ENCODE measurements around the gene CTDSPL. TPM values are rescaled to one million over a fixed set of nuclear protein-coding genes. Genes with fewer than 3 reads are reported as not detected.
"Not testable (repeated sequence)": the region's sequence is repeated elsewhere in the genome, so short reads cannot be mapped to it uniquely, and the experiment has no call there.

The CTDSPL gene
- total RNA-seq, 4 donors from 2014 or later = 39.8 to 105 (median 56.2) TPM

- Histone ChIP-seq H3K36me3 (no peaks in the 10 kb centered on the region), H3K27me3 (peaks cover 8% of the 10 kb centered on the region), H3K4me3 (peak within 1 kb of the TSS; percentile 39 to 65 (median 56)), H3K27ac (peak within 1 kb of the TSS; percentile 70 to 86 (median 76)), H3K9me3 (no peaks in the 10 kb centered on the region), H3K4me1 (peaks cover 13 to 42% (median 33%) of the 10 kb centered on the region in 4 donors)
- intact Hi-C loops (cut with DNase I; ENCODE audit: low total_unique reads) (no loop called here), in situ Hi-C loops (cut with MboI; ENCODE audit: low pct_ligation_motif_present in 1 of 4, low pct_unique_long_range_greater_than_20kb in 1 of 4, low sequenced_read_pairs in 3 of 4) (no loop called here)
- TF ChIP-seq POLR2A (IDR thresholded peaks at IDR 0.05) = peak; percentile 40
- TF ChIP-seq CTCF (IDR thresholded peaks at IDR 0.05) = no peak
- no peak for TF ChIP-seq EP300 (IDR thresholded peaks at IDR 0.05; ENCODE audit: low read depth)
- TF ChIP-seq POLR2AphosphoS5 (IDR thresholded peaks at IDR 0.05) = peak in 2 of 3 donors; percentile 50 to 67
- WGBS, 2 donors (ENCODE audit: low coverage in 1 of 2) = 7% methylated on average over 49 of the region's 75 CpGs; no CpG with 5 or more reads in 1 of the 2 donors
- peak; percentile 79 for DNase-seq
Observed at GRCh38 chr3:38029400-38030125, 167.9 kb downstream of the CTDSPL start, which contains the start of gene PLCD1. PLCD1 (minus strand) TSS chr3:38029642; CDS start chr3:38029539, 103 bp downstream.

GRCh38 chr3:38030126-38031021 is 168.7 kb downstream of the CTDSPL start:
- intact Hi-C loops (cut with DNase I; ENCODE audit: low total_unique reads) = no loop called here
- no peaks in the 10 kb centered on the region for H3K9me3 ChIP-seq

GRCh38 chr3:38031022-38031994 is 169.6 kb downstream of the CTDSPL start:
- H3K4me3 ChIP-seq = no peak overlapping the region
- intact Hi-C loops (cut with DNase I; ENCODE audit: low total_unique reads) = no loop called here
- peak overlapping the region; percentile 35 to 86 (median 72) for H3K27ac ChIP-seq
- H3K9me3 ChIP-seq = no peaks in the 10 kb centered on the region
- no peaks in the 10 kb centered on the region for H3K36me3 ChIP-seq
- peaks cover 13 to 31% (median 26%) of the 10 kb centered on the region in 4 donors for H3K4me1 ChIP-seq
- peak; percentile 81 for DNase-seq
- peak in 1 of 3 donors; percentile 34 for TF ChIP-seq POLR2AphosphoS5 (IDR thresholded peaks at IDR 0.05)
- no peak for TF ChIP-seq POLR2A (IDR thresholded peaks at IDR 0.05)
- no peak for TF ChIP-seq EP300 (IDR thresholded peaks at IDR 0.05; ENCODE audit: low read depth)
- WGBS, 2 donors (ENCODE audit: low coverage in 1 of 2) = 27 to 30% methylated on average over 2 to 9 of the region's 9 CpGs
- H3K27me3 ChIP-seq = peaks cover 8% of the 10 kb centered on the region
- in situ Hi-C loops (cut with MboI; ENCODE audit: low pct_ligation_motif_present in 1 of 4, low pct_unique_long_range_greater_than_20kb in 1 of 4, low sequenced_read_pairs in 3 of 4) = no loop called here

More at GRCh38 chr3:38030126-38031021, 168.7 kb downstream of the CTDSPL start:
- WGBS, 2 donors (ENCODE audit: low coverage in 1 of 2) = 47% methylated on average over 8 of the region's 8 CpGs; no CpG with 5 or more reads in 1 of the 2 donors
- no peaks in the 10 kb centered on the region for H3K36me3 ChIP-seq
- H3K4me3 ChIP-seq = peak overlapping the region; percentile 39 to 65 (median 56)
- H3K27me3 ChIP-seq = peaks cover 8% of the 10 kb centered on the region
- no peak for DNase-seq
- peak overlapping the region; percentile 70 to 86 (median 76) for H3K27ac ChIP-seq
- in situ Hi-C loops (cut with MboI; ENCODE audit: low pct_ligation_motif_present in 1 of 4, low pct_unique_long_range_greater_than_20kb in 1 of 4, low sequenced_read_pairs in 3 of 4) = no loop called here
- H3K4me1 ChIP-seq = peaks cover 13 to 39% (median 31%) of the 10 kb centered on the region in 4 donors
- TF ChIP-seq EP300 (IDR thresholded peaks at IDR 0.05; ENCODE audit: low read depth) = no peak
- no peak for TF ChIP-seq POLR2A (IDR thresholded peaks at IDR 0.05)

- Histone ChIP-seq H3K4me1 (peaks cover 13 to 31% (median 26%) of the 10 kb centered on the region in 4 donors), H3K27me3 (peaks cover 8% of the 10 kb centered on the region), H3K27ac (no peak overlapping the region), H3K4me3 (no peak overlapping the region), H3K36me3 (no peaks in the 10 kb centered on the region), H3K9me3 (no peaks in the 10 kb centered on the region)
- TF ChIP-seq EP300 (IDR thresholded peaks at IDR 0.05; ENCODE audit: low read depth) = no peak
- DNase-seq = no peak
- intact Hi-C loops (cut with DNase I; ENCODE audit: low total_unique reads) (no loop called here), in situ Hi-C loops (cut with MboI; ENCODE audit: low pct_ligation_motif_present in 1 of 4, low pct_unique_long_range_greater_than_20kb in 1 of 4, low sequenced_read_pairs in 3 of 4) (no loop called here)
- 89% methylated on average over 1 of the region's 1 CpG; no CpG with 5 or more reads in 1 of the 2 donors for WGBS, 2 donors (ENCODE audit: low coverage in 1 of 2)
Observed at GRCh38 chr3:38032328-38032865, 170.7 kb downstream of the CTDSPL start.

- H3K4me3 ChIP-seq; DNase-seq; H3K36me3 ChIP-seq; intact Hi-C loops (cut with DNase I; ENCODE audit: low total_unique reads); in situ Hi-C loops (cut with MboI; ENCODE audit: low pct_ligation_motif_present in 1 of 4, low pct_unique_long_range_greater_than_20kb in 1 of 4, low sequenced_read_pairs in 3 of 4); H3K27ac ChIP-seq; H3K27me3 ChIP-seq; H3K9me3 ChIP-seq: not testable (repeated sequence)
- peaks cover 13 to 34% (median 24%) of the 10 kb centered on the region in 4 donors for H3K4me1 ChIP-seq
- WGBS, 2 donors (ENCODE audit: low coverage in 1 of 2) = 55 to 61% methylated on average over 5 to 6 of the region's 7 CpGs
Observed at GRCh38 chr3:38033586-38033985, 171.9 kb downstream of the CTDSPL start.

Small RNAs within 50 kb of the gene (small RNA-seq; reads per million reads assigned to genes)
- 1.3 to 4.4 (median 2.3) reads per million in 4 donors for gene MIR26A1
- gene RF00019 = 0 reads per million in 4 donors

Other genes with a start within 250 kb of the CTDSPL start
- 100 to 1,000 TPM; 112 to 214 (median 172) TPM for gene VILL, start 128.9 kb downstream of the CTDSPL start, total RNA-seq
- 100 to 1,000 TPM in 2 of 4 donors, 10 to 100 TPM in 2; 21.1 to 126 (median 91.4) TPM for gene PLCD1, start 167.8 kb downstream of the CTDSPL start, total RNA-seq
- gene DLEC1, start 177.3 kb downstream of the CTDSPL start, total RNA-seq = 1 to 10 TPM in 2 of 4 donors, under 1 TPM in 2; 0.20 to 4.1 (median 1.4) TPM